Epithelial cell of proximal tubule (primary cell): ENCODE data around the gene KCNC4. TPM values are rescaled to one million over a fixed set of nuclear protein-coding genes. Genes with fewer than 3 reads are reported as not detected.
A peak's percentile ranks its signal among the peaks of the same experiment; 100 is the strongest.

Source experiments
- DNase-seq: peaks from one replicate; pipeline ENCODE4 v3.0.0-alpha.2; 2011; ENCODE audit warnings: low read depth
- H3K4me3 ChIP-seq: 2 replicates; pipeline ENCODE4 v1.5.1; 2011; ENCODE audit warnings: low read depth, mild to moderate bottlenecking, low read length
- CTCF ChIP-seq: conservative IDR thresholded peaks from 2 replicates; pipeline ENCODE4 v1.5.1; 2012; ENCODE audit warnings: low read depth, mild to moderate bottlenecking, low read length
- total RNA-seq: library from RNA; depleted of rRNA; stranded (reverse); fragments of >200 nt; gene quantifications from 2 replicates; pipeline ENCODE4 v1.2.3, GENCODE V29; 2015

KCNC4 gene
- total RNA-seq, 1 donor from 2014 or later = 4.2 TPM

- TF ChIP-seq CTCF = no peak
- H3K4me3 ChIP-seq = peak overlapping the region; percentile 64
- no peak for DNase-seq
Measured at GRCh38 chr1:110210604-110211495, 736 bp downstream of the KCNC4 start.

GRCh38 chr1:110211496-110212168 lies 1.5 kb downstream of the KCNC4 start:
- peak overlapping the region; percentile 64 for H3K4me3 ChIP-seq
- TF ChIP-seq CTCF = no peak
- no peak for DNase-seq

- no peak for TF ChIP-seq CTCF
- no peak for DNase-seq
- peak overlapping the region; percentile 64 for H3K4me3 ChIP-seq
Measured at GRCh38 chr1:110212169-110213142, 2.3 kb downstream of the KCNC4 start.

- H3K4me3 ChIP-seq = peak overlapping the region; percentile 64
- DNase-seq = no peak
- no peak for TF ChIP-seq CTCF
Measured at GRCh38 chr1:110213143-110213540, 3.0 kb downstream of the KCNC4 start.

- no peak for DNase-seq
- no peak overlapping the region for H3K4me3 ChIP-seq
- TF ChIP-seq CTCF = no peak
Measured at GRCh38 chr1:110214454-110215404, 4.6 kb downstream of the KCNC4 start.
